ENCODE results near the gene OR1S2.
"Not testable (repeated sequence)": the region's sequence is repeated elsewhere in the genome, so short reads cannot be mapped to it uniquely, and the experiment has no call there.

Gene OR1S2

GRCh38 chr11:58204042-58204441 lies at the start of gene OR1S2:
Gene OR1S2, minus strand, starts transcription at chr11:58204142. Its CDS starts 0 bp downstream, at chr11:58204142.
- DNase-seq = no peak

GRCh38 chr11:58243954-58244353 lies 40.0 kb upstream of the OR1S2 start:
- no peak for DNase-seq

GRCh38 chr11:58227956-58228615 lies 24.1 kb upstream of the OR1S2 start:
- no peak for DNase-seq

GRCh38 chr11:58222721-58223120 lies 18.8 kb upstream of the OR1S2 start:
- DNase-seq = no peak

GRCh38 chr11:58216476-58216875 lies 12.5 kb upstream of the OR1S2 start:
- no peak for DNase-seq

- DNase-seq = not testable (repeated sequence)
Observed at GRCh38 chr11:58212420-58212819, 8.5 kb upstream of the OR1S2 start, which contains the start of gene OR1S1. Gene OR1S1, plus strand, starts transcription at chr11:58212720.

GRCh38 chr11:58199271-58199670 lies 4.7 kb downstream of the OR1S2 start:
- no peak for DNase-seq

- no peak for DNase-seq
Observed at GRCh38 chr11:58195939-58196338, 8.0 kb downstream of the OR1S2 start.

- DNase-seq = no peak
Observed at GRCh38 chr11:58193391-58193790, 10.6 kb downstream of the OR1S2 start.

GRCh38 chr11:58192229-58192628 lies 11.7 kb downstream of the OR1S2 start:
- DNase-seq = no peak

GRCh38 chr11:58188770-58189169 lies 15.2 kb downstream of the OR1S2 start, which contains the start of gene OR9Q2:
Gene OR9Q2, plus strand, starts transcription at chr11:58189070. Its CDS starts 1,421 bp downstream, at chr11:58190491.
- DNase-seq = no peak

- no peak for DNase-seq
Observed at GRCh38 chr11:58186938-58187337, 17.0 kb downstream of the OR1S2 start.

GRCh38 chr11:58179648-58180047 lies 24.3 kb downstream of the OR1S2 start:
- DNase-seq = no peak

GRCh38 chr11:58178444-58178843 lies 25.5 kb downstream of the OR1S2 start:
- no peak for DNase-seq

- no peak for DNase-seq
Observed at GRCh38 chr11:58177409-58178054, 26.4 kb downstream of the OR1S2 start.

GRCh38 chr11:58165504-58166106 lies 38.3 kb downstream of the OR1S2 start:
- no peak for DNase-seq

GRCh38 chr11:58164990-58165389 lies 39.0 kb downstream of the OR1S2 start:
- DNase-seq = no peak

GRCh38 chr11:58164389-58164788 lies 39.6 kb downstream of the OR1S2 start:
- no peak for DNase-seq

Data from NCI-H187 (cell line).